ENCODE results near the gene PPFIBP1.

The PPFIBP1 gene

GRCh38 chr12:27497446-27497845 is 26.6 kb upstream of the PPFIBP1 start:
- TF ChIP-seq CTCF (IDR thresholded peaks at IDR 0.05; ENCODE audit: insufficient read depth, low read length): no peak
- TF ChIP-seq REST (IDR thresholded peaks at IDR 0.05; ENCODE audit: insufficient replicate concordance, low read depth): no peak
- no peak for TF ChIP-seq GABPA (IDR thresholded peaks at IDR 0.05; ENCODE audit: low read depth)
- H3K27me3 ChIP-seq (ENCODE audit: insufficient read depth, poor library complexity, severe bottlenecking): no peaks in the 10 kb centered on the region
- no peak for DNase-seq (ENCODE audit: low read depth in 1 of 2, low spot score in 1 of 2)
- H3K4me3 ChIP-seq (replicated peaks; ENCODE audit: insufficient read depth, low read length): no peak overlapping the region
- no peak overlapping the region for H3K27ac ChIP-seq (replicated peaks)

- Histone ChIP-seq H3K27me3 (ENCODE audit: insufficient read depth, poor library complexity, severe bottlenecking) (no peaks in the 10 kb centered on the region), H3K27ac (replicated peaks) (no peak overlapping the region), H3K4me3 (replicated peaks; ENCODE audit: insufficient read depth, low read length) (no peak overlapping the region)
- TF ChIP-seq CTCF (IDR thresholded peaks at IDR 0.05; ENCODE audit: insufficient read depth, low read length): no peak
- no peak for TF ChIP-seq GABPA (IDR thresholded peaks at IDR 0.05; ENCODE audit: low read depth)
- no peak for TF ChIP-seq SPI1 (IDR thresholded peaks at IDR 0.05; ENCODE audit: borderline replicate concordance, low read depth)
- no peak for TF ChIP-seq REST (IDR thresholded peaks at IDR 0.05; ENCODE audit: insufficient replicate concordance, low read depth)
- no peak for TF ChIP-seq POLR2AphosphoS5 (IDR thresholded peaks at IDR 0.05; ENCODE audit: low read depth)
- no peak for DNase-seq (ENCODE audit: low read depth in 1 of 2, low spot score in 1 of 2)
Measured at GRCh38 chr12:27498149-27498548, 25.9 kb upstream of the PPFIBP1 start.

- DNase-seq (ENCODE audit: low read depth in 1 of 2, low spot score in 1 of 2): peak in 1 of 2 experiments; percentile 43
- Histone ChIP-seq H3K27me3 (ENCODE audit: insufficient read depth, poor library complexity, severe bottlenecking) (no peaks in the 10 kb centered on the region), H3K4me3 (replicated peaks; ENCODE audit: insufficient read depth, low read length) (no peak overlapping the region), H3K27ac (replicated peaks) (no peak overlapping the region)
- TF ChIP-seq POLR2AphosphoS5 (IDR thresholded peaks at IDR 0.05; ENCODE audit: low read depth) (no peak), CTCF (IDR thresholded peaks at IDR 0.05; ENCODE audit: insufficient read depth, low read length) (no peak), GABPA (IDR thresholded peaks at IDR 0.05; ENCODE audit: low read depth) (no peak), SPI1 (IDR thresholded peaks at IDR 0.05; ENCODE audit: borderline replicate concordance, low read depth) (no peak), REST (IDR thresholded peaks at IDR 0.05; ENCODE audit: insufficient replicate concordance, low read depth) (no peak)
Measured at GRCh38 chr12:27498761-27499160, 25.2 kb upstream of the PPFIBP1 start.
